Measurements from ENCODE around the gene HINFP.
A peak's percentile ranks its signal among the peaks of the same experiment; 100 is the strongest.

GRCh38 chr11:119091966-119092879 lies 29.2 kb upstream of the HINFP start:
- TF ChIP-seq CREB1 (IDR thresholded peaks at IDR 0.05) (no peak), CREB1 (CRISPR knock-in tag; IDR thresholded peaks at IDR 0.05) (no peak), TCF7 (IDR thresholded peaks at IDR 0.05; ENCODE audit: borderline replicate concordance) (no peak), ZNF174 (CRISPR knock-in tag; IDR thresholded peaks at IDR 0.05) (no peak), POLR2AphosphoS2 (IDR thresholded peaks at IDR 0.05; ENCODE audit: low read length) (peak; percentile 41; the same call in 1 of the 2 replicates), NFIC (IDR thresholded peaks at IDR 0.05) (peak; percentile 51; the same call in 1 of the 2 replicates), SP2 (IDR thresholded peaks at IDR 0.05; ENCODE audit: extremely low read depth, low read depth, low read length, poor library complexity, severe bottlenecking) (no peak), RCOR1 (IDR thresholded peaks at IDR 0.05; ENCODE audit: borderline replicate concordance in 1 of 2, low read depth in 2 of 2, low read length in 2 of 2) (0 out of 4 replicates have a peak, but pooled peaks of 1 of the 2 experiments have one; percentile 9), CBX2 (IDR thresholded peaks at IDR 0.05; ENCODE audit: insufficient read depth, low read length, poor library complexity, severe bottlenecking) (no peak)
- TF ChIP-seq, protein P1, sequence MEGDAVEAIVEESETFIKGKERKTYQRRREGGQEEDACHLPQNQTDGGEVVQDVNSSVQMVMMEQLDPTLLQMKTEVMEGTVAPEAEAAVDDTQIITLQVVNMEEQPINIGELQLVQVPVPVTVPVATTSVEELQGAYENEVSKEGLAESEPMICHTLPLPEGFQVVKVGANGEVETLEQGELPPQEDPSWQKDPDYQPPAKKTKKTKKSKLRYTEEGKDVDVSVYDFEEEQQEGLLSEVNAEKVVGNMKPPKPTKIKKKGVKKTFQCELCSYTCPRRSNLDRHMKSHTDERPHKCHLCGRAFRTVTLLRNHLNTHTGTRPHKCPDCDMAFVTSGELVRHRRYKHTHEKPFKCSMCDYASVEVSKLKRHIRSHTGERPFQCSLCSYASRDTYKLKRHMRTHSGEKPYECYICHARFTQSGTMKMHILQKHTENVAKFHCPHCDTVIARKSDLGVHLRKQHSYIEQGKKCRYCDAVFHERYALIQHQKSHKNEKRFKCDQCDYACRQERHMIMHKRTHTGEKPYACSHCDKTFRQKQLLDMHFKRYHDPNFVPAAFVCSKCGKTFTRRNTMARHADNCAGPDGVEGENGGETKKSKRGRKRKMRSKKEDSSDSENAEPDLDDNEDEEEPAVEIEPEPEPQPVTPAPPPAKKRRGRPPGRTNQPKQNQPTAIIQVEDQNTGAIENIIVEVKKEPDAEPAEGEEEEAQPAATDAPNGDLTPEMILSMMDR (IDR thresholded peaks at IDR 0.05 in 2 of 3, conservative IDR thresholded peaks at IDR 0.05 in 1 of 3; ENCODE audit: insufficient read depth in 2 of 3, low read depth in 1 of 3, low read length in 3 of 3), result no peak
- TF ChIP-seq, protein P2, sequence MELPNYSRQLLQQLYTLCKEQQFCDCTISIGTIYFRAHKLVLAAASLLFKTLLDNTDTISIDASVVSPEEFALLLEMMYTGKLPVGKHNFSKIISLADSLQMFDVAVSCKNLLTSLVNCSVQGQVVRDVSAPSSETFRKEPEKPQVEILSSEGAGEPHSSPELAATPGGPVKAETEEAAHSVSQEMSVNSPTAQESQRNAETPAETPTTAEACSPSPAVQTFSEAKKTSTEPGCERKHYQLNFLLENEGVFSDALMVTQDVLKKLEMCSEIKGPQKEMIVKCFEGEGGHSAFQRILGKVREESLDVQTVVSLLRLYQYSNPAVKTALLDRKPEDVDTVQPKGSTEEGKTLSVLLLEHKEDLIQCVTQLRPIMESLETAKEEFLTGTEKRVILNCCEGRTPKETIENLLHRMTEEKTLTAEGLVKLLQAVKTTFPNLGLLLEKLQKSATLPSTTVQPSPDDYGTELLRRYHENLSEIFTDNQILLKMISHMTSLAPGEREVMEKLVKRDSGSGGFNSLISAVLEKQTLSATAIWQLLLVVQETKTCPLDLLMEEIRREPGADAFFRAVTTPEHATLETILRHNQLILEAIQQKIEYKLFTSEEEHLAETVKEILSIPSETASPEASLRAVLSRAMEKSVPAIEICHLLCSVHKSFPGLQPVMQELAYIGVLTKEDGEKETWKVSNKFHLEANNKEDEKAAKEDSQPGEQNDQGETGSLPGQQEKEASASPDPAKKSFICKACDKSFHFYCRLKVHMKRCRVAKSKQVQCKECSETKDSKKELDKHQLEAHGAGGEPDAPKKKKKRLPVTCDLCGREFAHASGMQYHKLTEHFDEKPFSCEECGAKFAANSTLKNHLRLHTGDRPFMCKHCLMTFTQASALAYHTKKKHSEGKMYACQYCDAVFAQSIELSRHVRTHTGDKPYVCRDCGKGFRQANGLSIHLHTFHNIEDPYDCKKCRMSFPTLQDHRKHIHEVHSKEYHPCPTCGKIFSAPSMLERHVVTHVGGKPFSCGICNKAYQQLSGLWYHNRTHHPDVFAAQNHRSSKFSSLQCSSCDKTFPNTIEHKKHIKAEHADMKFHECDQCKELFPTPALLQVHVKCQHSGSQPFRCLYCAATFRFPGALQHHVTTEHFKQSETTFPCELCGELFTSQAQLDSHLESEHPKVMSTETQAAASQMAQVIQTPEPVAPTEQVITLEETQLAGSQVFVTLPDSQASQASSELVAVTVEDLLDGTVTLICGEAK (IDR thresholded peaks at IDR 0.05), result no peak
- TF ChIP-seq, protein P2 (CRISPR knock-in tag; IDR thresholded peaks at IDR 0.05), result no peak
